HCT116 (cell line): ENCODE measurements around the gene TSPAN1. TPM values are rescaled to one million over a fixed set of nuclear protein-coding genes. Genes with fewer than 3 reads are reported as not detected.

ENCODE experiments used
- ATAC-seq: fragments of 200-7000 bp; cut with Tn5 transposase; 2 replicates; pipeline ENCODE4 v1.9.1; 2020; ENCODE audit warnings: mild to moderate bottlenecking, moderate library complexity
- BruUV-seq: library from RNA; stranded (reverse); fragments of 400-500 nt; replicated peaks from 2 replicates; lab custom pipeline; 2021; lab: Mats Ljungman, UMichigan
- CTCF ChIA-PET: fragments of 300-600 bp; sonication (Branson Sonifier 250); formaldehyde crosslinking; loops from one replicate; lab custom pipeline; 2021; ENCODE audit warnings: antibody characterized with exemption; lab: Charles Lee
- POLR2A ChIA-PET: fragments of 300-600, 350-600 bp; sonication (Branson Sonifier 250); formaldehyde crosslinking; loops from one replicate; lab custom pipeline; 2021; ENCODE audit warnings: antibody characterized with exemption; lab: Charles Lee
- RAD21 ChIA-PET, 2 experiments: fragments of 300-600 bp; sonication (Branson Sonifier 250); formaldehyde crosslinking; loops; one replicate each; lab custom pipeline; 2023; ENCODE audit warnings: low total read pairs in 2 of 2; ENCODE audit not compliant: uncharacterized antibody in 2 of 2, unreplicated experiment in 2 of 2, low non-redundant PET in 1 of 2; lab: Charles Lee
- DNase-seq: peaks from one replicate; pipeline ENCODE4 v3.0.0-alpha.2; 2010; ENCODE audit warnings: low read depth, low spot score
- H2AFZ ChIP-seq: fragments of 200-600 bp; shearing (Covaris generic), sonication (generic); 2 replicates; pipeline ENCODE4 v1.6.1; 2017; ENCODE audit warnings: low read depth, mixed run types, mixed read lengths, antibody characterized with exemption, low read length; ENCODE audit not compliant: poor library complexity, severe bottlenecking
- H3K27ac ChIP-seq: 2 replicates; pipeline ENCODE4 v1.5.1; 2012; ENCODE audit warnings: low read depth, low read length
- H3K27me3 ChIP-seq: fragments of 200-600 bp; sonication (generic); 2 replicates; pipeline ENCODE4 v1.6.1; 2016; ENCODE audit warnings: mixed run types, low read length, mixed read lengths; ENCODE audit not compliant: insufficient read depth
- H3K36me3 ChIP-seq, 2 experiments: fragments of 200-500 bp in 1 of 2; fragments of 200-600 bp in 1 of 2; sonication (Bioruptor generic) in 1 of 2; sonication (generic) in 1 of 2; 2 replicates each; pipeline versions ENCODE4 v1.5.1 to v1.6.1; 2014 to 2016; ENCODE audit warnings: low read length in 2 of 2, inconsistent platforms in 1 of 2, mixed read lengths in 1 of 2, mixed run types in 1 of 2; ENCODE audit not compliant: insufficient read depth in 2 of 2, control insufficient read depth in 1 of 2
- H3K4me1 ChIP-seq, 2 experiments: fragments of 200-600 bp in 1 of 2; sonication (generic) in 1 of 2; 2 replicates each; pipeline versions ENCODE4 v1.5.1 to v1.6.1; 2012 to 2017; ENCODE audit warnings: low read length in 2 of 2, inconsistent platforms in 1 of 2, mild to moderate bottlenecking in 1 of 2, mixed read lengths in 1 of 2, mixed run types in 1 of 2, moderate library complexity in 1 of 2; ENCODE audit not compliant: insufficient read depth in 2 of 2, control insufficient read depth in 1 of 2
- H3K4me2 ChIP-seq: fragments of 200-600 bp; sonication (generic); 2 replicates; pipeline ENCODE4 v1.6.1; 2017; ENCODE audit warnings: mixed run types, low read length, mixed read lengths
- H3K4me3 ChIP-seq, 2 experiments: fragments of 200-600 bp in 1 of 2; sonication (generic) in 1 of 2; replicated peaks in 1 of 2; 2 replicates each; pipeline ENCODE4 v1.5.1; 2011 to 2016; ENCODE audit warnings: low read length in 2 of 2, control low read depth in 1 of 2, low read depth in 1 of 2, mild to moderate bottlenecking in 1 of 2, mixed read lengths in 1 of 2, mixed run types in 1 of 2
- H3K79me2 ChIP-seq: fragments of 200-600 bp; sonication (generic); 2 replicates; pipeline ENCODE4 v1.6.1; 2017; ENCODE audit warnings: mild to moderate bottlenecking, mixed run types, low read length, moderate library complexity, mixed read lengths; ENCODE audit not compliant: insufficient read depth
- H3K9ac ChIP-seq: fragments of 200-600 bp; sonication (generic); 2 replicates; pipeline ENCODE4 v1.6.1; 2016; ENCODE audit warnings: low read length, mixed read lengths
- H3K9me2 ChIP-seq: fragments of 200-600 bp; sonication (generic), shearing (Covaris generic); 2 replicates; pipeline ENCODE4 v1.6.1; 2017; ENCODE audit warnings: mixed run types, mild to moderate bottlenecking, moderate library complexity; ENCODE audit not compliant: insufficient read depth
- H3K9me3 ChIP-seq, 2 experiments: fragments of 200-500 bp in 1 of 2; fragments of 200-600 bp in 1 of 2; sonication (Bioruptor generic) in 1 of 2; sonication (generic) in 1 of 2; 2 replicates each; pipeline ENCODE4 v1.6.1; 2014 to 2017; ENCODE audit warnings: low read length in 2 of 2, mixed read lengths in 2 of 2, inconsistent platforms in 1 of 2, low read depth in 1 of 2, mild to moderate bottlenecking in 1 of 2, mixed run types in 1 of 2, moderate library complexity in 1 of 2; ENCODE audit not compliant: control insufficient read depth in 1 of 2, insufficient read depth in 1 of 2
- H4K20me1 ChIP-seq: fragments of 200-600 bp; sonication (generic), shearing (Covaris generic); 2 replicates; pipeline ENCODE4 v1.6.1; 2017; ENCODE audit warnings: mixed run types, mild to moderate bottlenecking, moderate library complexity; ENCODE audit not compliant: insufficient read depth
- EGR1 ChIP-seq: IDR thresholded peaks from 2 replicates; pipeline ENCODE4 v1.6.1; 2012; ENCODE audit warnings: low read depth
- EZH2phosphoT487 ChIP-seq: fragments of 200-600 bp; IDR thresholded peaks from 2 replicates; pipeline ENCODE4 v1.6.1; 2018; ENCODE audit warnings: antibody characterized with exemption, borderline replicate concordance
- REST ChIP-seq: IDR thresholded peaks from 2 replicates; pipeline ENCODE4 v1.6.1; 2012; ENCODE audit warnings: low read depth
- SIN3A ChIP-seq: IDR thresholded peaks from 2 replicates; pipeline ENCODE4 v1.6.1; 2012; ENCODE audit warnings: low read depth
- ZBTB33 ChIP-seq: IDR thresholded peaks from 2 replicates; pipeline ENCODE4 v1.6.1; 2011; ENCODE audit warnings: mild to moderate bottlenecking, low read length, moderate library complexity; ENCODE audit not compliant: insufficient replicate concordance; ENCODE audit errors: extremely low read depth
- intact Hi-C: fragments of 100-400 bp; cut with micrococcal nuclease; formaldehyde crosslinking; loops from 2 replicates; pipeline ENCODE4 v1.10.0; 2022
- total RNA-seq: library from RNA; stranded (reverse); gene quantifications from one replicate; pipeline ENCODE4 v1.2.1, GENCODE V29; 2021; ENCODE audit not compliant: unreplicated experiment

TSPAN1 gene
- total RNA-seq, 1 experiment from 2014 or later = 9.9 TPM

- TF ChIP-seq ZBTB33 (no peak), EZH2phosphoT487 (no peak), SIN3A (no peak)
Observed at GRCh38 chr1:46133181-46133658, 41.7 kb upstream of the TSPAN1 start (continued).

GRCh38 chr1:46133781-46134350, 41.0 kb upstream of the TSPAN1 start:
- no peak overlapping the region for H2AFZ ChIP-seq
- no peaks in the 10 kb centered on the region for H3K79me2 ChIP-seq
- ATAC-seq = no peak
- H3K9ac ChIP-seq = no peak overlapping the region
- H3K4me3 ChIP-seq = no peak overlapping the region
- no peaks in the 10 kb centered on the region for H3K27me3 ChIP-seq
- H3K36me3 ChIP-seq = no peaks in the 10 kb centered on the region
- no peaks in the 10 kb centered on the region for H3K9me3 ChIP-seq
- CTCF ChIA-PET = no interaction called here
- BruUV-seq = no TSS peak
- H3K4me1 ChIP-seq = peaks cover 18 to 19% of the 10 kb centered on the region in 2 experiments
- TF ChIP-seq REST (no peak), EZH2phosphoT487 (no peak), EGR1 (no peak)
- RAD21 ChIA-PET = no interaction called here
- intact Hi-C loops = no loop called here
- no peaks in the 10 kb centered on the region for H3K9me2 ChIP-seq
- H3K4me2 ChIP-seq = peak overlapping the region; percentile 76
- no peak overlapping the region for H3K27ac ChIP-seq
- H4K20me1 ChIP-seq = no peaks in the 10 kb centered on the region
- POLR2A ChIA-PET = no interaction called here
- no peak for DNase-seq
